HG03432 (cell line): Measurements from ENCODE around the gene HLA-DRB1.
A peak's percentile ranks its signal among the peaks of the same experiment; 100 is the strongest.
"Not testable (repeated sequence)": the region's sequence is repeated elsewhere in the genome, so short reads cannot be mapped to it uniquely, and the experiment has no call there.

Experiments
- ATAC-seq: cut with Tn5 transposase; IDR thresholded peaks from one replicate; pipeline ENCODE4 v1.9.1; 2021; ENCODE audit warnings: mild to moderate bottlenecking, moderate library complexity; ENCODE audit not compliant: unreplicated experiment

Gene HLA-DRB1

DNA sequence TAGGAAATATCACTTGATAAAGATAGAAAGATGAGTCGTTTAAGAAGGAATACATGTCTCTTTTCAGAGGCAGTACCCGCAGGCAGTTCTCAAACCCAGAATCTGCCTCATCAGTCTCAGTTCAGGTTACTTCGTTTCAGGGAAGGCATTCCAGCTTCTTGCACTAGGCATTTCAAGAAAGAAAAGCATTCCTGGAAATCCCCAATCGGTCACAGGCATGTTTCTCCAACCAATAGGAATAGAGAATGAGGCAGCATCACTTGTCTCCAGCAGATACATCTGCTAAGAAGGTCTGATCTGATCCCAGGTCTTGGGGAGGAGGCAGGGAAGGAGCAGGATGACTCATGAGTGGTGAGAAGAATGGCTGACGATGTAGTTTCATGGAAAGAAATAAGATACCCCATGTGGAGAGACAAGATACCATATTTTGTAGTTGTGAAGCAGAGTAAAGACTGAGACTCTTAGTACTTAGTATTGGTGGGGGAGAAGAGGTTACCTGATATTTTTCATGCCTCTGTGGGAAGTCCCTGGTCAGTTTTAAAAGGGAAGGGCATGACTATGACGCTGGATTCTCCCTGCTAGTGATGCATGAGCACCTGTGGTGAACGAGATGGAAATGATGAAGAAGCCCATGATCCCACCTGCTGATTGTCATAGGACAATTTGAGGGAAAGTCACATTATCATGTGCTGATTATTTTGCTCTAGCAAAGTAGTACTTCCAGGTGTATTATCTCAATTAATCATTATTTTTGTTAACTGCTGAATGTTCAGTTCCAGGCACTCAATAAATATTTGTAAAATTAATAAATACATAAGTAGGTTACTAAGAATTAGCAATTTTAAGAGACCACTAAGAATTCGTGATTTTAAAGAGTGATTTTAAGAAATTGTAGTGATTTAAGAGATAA is 20.3 kb upstream of the HLA-DRB1 start:
- ATAC-seq: peak; percentile 88

DNA sequence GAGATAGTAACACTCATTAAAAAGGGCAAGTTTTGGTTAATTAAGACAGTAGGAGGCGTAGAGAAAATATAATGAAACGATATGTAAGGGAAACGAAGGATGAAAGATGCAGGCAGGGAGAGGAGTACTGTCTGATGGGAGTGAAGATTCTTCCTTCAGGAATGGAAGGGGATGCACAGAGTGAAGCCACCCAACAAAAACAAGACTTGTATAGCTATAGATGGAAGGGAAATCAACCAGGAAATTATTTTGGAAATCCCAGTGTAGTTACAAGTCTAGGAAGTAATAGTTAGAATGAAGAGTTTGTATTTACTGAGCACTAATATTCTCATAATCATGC is 19.7 kb upstream of the HLA-DRB1 start:
- no peak for ATAC-seq

- no peak for ATAC-seq
Observed at GRCh38 chr6:32608362-32608761, 18.7 kb upstream of the HLA-DRB1 start.

DNA sequence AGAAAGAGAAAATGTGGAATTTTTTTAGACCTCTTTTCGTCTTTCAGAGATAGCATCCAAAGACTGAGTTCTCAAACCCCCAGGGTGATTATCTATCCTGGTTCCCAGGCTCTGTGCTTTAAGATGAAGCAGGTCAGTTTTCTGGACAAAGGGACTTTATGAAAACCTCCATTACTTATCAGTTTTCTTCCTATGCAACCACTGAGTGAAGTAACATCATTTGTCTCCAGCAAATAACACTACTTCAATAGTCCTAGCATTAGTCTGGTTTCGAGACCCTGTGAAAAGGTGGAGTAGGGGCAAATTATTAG is 18.3 kb upstream of the HLA-DRB1 start:
- no peak for ATAC-seq

- no peak for ATAC-seq
Observed at GRCh38 chr6:32607263-32607987, 17.8 kb upstream of the HLA-DRB1 start.

- ATAC-seq: no peak
Observed at GRCh38 chr6:32604434-32604877, 14.8 kb upstream of the HLA-DRB1 start.

DNA sequence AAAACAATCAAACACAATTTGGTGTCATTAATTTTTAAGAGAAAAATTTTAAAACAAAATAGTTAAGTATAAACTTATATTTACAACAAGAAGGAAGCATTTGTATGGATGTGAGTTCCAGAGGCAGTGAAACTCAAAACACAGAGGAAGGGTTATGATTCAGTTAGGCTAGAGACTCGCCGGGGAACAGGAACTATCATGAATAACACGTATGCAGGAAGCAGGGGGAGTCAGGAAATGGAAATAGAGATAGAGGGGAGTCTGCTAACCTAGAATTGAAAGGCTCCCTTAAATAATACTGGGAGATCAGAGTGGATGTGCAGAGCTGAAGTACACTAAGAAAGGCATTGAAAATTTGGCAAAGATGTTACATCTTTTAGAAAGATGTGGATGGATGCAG is 14.2 kb upstream of the HLA-DRB1 start:
- no peak for ATAC-seq

- ATAC-seq: no peak
Observed at GRCh38 chr6:32603222-32603621, 13.6 kb upstream of the HLA-DRB1 start.

DNA sequence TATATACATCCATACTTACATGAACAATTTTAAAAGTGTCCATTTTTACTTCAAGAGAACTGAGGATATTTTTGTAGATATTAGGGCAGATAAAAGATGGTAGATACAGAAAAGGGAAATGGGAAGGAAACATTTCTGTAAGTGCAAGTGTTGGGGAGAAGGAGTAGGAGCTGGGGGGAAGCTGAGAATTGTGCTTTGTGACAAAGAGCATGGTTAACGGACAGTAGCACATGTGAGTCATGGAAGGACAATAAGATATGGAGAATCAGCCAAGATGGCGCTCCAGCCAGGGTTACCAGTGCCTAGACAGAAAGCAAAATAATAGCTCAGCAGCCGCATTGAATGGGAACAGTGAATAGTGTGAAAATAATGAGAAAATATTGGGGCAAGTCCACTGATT is 12.7 kb upstream of the HLA-DRB1 start:
- no peak for ATAC-seq

GRCh38 chr6:32597024-32597423 is 7.4 kb upstream of the HLA-DRB1 start:
- ATAC-seq: no peak

DNA sequence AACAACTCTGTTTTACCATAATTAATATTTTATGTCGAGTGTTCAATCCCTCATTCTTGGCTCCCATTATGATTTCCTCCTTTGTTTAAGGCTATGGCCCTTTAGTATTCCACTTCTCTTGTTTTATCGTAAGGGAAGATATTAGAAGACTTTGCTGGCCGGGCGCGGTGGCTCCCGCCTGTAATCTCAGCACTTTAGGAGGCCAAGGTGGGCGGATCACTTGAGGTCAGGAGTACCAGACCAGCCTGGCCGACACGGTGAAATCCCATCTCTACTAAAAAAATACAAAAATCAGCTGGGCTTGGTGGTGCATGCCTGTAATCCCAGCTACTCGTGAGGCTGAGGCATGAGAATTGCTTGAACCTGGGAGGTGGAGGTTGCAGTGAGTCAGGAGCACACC is 1.1 kb upstream of the HLA-DRB1 start:
- not testable (repeated sequence) for ATAC-seq

- ATAC-seq: no peak
Observed at GRCh38 chr6:32588156-32588555, 1.5 kb downstream of the HLA-DRB1 start.

DNA sequence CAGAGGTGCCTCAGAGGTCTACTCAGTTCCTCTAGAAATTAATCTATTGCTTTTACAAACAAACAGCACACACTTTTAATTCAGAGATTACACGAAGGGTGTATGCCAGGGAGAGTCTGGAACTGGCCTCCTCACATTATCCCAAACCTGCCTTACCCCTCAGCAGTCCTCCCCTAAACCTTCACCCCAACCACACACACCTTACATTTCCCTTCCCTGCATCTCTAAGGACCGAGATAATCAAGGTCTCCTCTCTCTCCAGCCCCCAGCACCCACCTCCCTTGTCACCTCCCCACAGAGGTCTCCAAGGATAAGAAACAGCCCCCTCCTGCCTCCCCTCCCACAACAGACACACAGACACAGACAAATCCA is 6.1 kb downstream of the HLA-DRB1 start:
- no peak for ATAC-seq

GRCh38 chr6:32581315-32582095 is 8.1 kb downstream of the HLA-DRB1 start:
- no peak for ATAC-seq

GRCh38 chr6:32580593-32580992 is 9.1 kb downstream of the HLA-DRB1 start:
- no peak for ATAC-seq

DNA sequence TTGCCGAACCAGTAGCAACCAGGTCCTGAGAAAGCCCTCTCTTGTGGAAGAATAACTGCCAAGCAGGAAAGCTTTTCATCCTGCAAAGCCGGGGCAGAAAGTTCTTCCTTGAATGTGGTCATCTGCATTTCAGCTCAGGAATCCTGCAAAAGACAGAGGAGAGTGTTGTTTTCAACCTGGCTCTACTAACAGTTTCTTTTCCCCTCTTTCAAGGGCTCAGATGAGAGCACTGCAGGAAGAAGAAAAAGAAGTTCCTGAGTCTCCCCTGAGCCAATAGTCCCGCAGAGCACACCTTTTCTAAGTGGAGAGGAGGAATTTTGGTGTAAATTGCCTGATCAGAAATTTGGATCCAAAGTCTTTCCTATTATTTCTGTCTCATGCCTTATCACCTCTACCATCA is 10.7 kb downstream of the HLA-DRB1 start:
- ATAC-seq: no peak

GRCh38 chr6:32577493-32577892 is 12.2 kb downstream of the HLA-DRB1 start:
- ATAC-seq: not testable (repeated sequence)

GRCh38 chr6:32576250-32576649 is 13.4 kb downstream of the HLA-DRB1 start:
- ATAC-seq: no peak

GRCh38 chr6:32570363-32570905 is 19.2 kb downstream of the HLA-DRB1 start:
- no peak for ATAC-seq

GRCh38 chr6:32568561-32568960 is 21.1 kb downstream of the HLA-DRB1 start:
- no peak for ATAC-seq

DNA sequence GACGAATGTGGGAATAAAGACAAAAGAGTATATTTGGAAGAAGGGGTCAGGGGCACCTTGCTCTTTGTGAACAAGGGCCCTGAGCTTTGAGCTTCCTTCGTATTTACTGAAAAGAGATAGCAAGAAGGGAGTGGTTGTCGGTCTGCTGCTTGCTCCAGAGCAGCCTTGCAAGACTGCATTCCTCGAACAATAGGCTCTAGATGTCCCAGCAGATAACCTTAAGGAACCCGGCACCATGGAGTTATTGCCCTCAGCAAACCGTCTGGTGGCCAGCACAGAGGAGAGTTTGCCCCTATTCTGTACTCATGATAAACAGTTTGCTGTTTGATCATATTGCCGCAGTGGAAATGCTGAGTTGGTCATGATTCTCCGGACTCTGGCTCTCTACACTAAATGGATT is 22.7 kb downstream of the HLA-DRB1 start:
- ATAC-seq: no peak
